Left renal pelvis (tissue), 4 donors: ENCODE results near the gene DLL1. TPM values are rescaled to one million over a fixed set of nuclear protein-coding genes. Genes with fewer than 3 reads are reported as not detected.

ENCODE experiments used
- DNase-seq, 4 donors: peaks; one replicate each; pipeline ENCODE4 v3.0.0-alpha.2; 2013; ENCODE audit warnings: low read depth in 4 of 4, low spot score in 3 of 4
- polyA plus RNA-seq, 4 donors: library from polyadenylated mRNA; unstranded; fragments of 120-200 nt; gene quantifications; one replicate each; pipeline ENCODE4 v1.2.1, GENCODE V29; 2013; ENCODE audit not compliant: insufficient read length in 4 of 4

The DLL1 gene
- polyA plus RNA-seq, 4 donors: 2.7 to 13.5 (median 8.8) TPM

GRCh38 chr6:170283212-170284081 lies 7.4 kb downstream of the DLL1 start:
- DNase-seq: no peak

- DNase-seq: no peak
Measured at GRCh38 chr6:170282512-170283158, 8.2 kb downstream of the DLL1 start.

GRCh38 chr6:170281331-170282292 lies 9.3 kb downstream of the DLL1 start:
- DNase-seq: no peak

GRCh38 chr6:170280689-170281045 lies 10.2 kb downstream of the DLL1 start:
- DNase-seq: no peak

GRCh38 chr6:170279977-170280688 lies 10.7 kb downstream of the DLL1 start:
- DNase-seq: no peak

GRCh38 chr6:170279426-170279825 lies 11.5 kb downstream of the DLL1 start:
- no peak for DNase-seq

- no peak for DNase-seq
Measured at GRCh38 chr6:170278743-170279094, 12.2 kb downstream of the DLL1 start.

- DNase-seq: no peak
Measured at GRCh38 chr6:170277893-170278742, 12.8 kb downstream of the DLL1 start.

GRCh38 chr6:170276369-170277057 lies 14.4 kb downstream of the DLL1 start:
- DNase-seq: no peak

- DNase-seq: no peak
Measured at GRCh38 chr6:170274713-170275560, 15.9 kb downstream of the DLL1 start.

GRCh38 chr6:170273681-170274080 lies 17.2 kb downstream of the DLL1 start:
- no peak for DNase-seq

- DNase-seq: no peak
Measured at GRCh38 chr6:170273191-170273590, 17.7 kb downstream of the DLL1 start.

GRCh38 chr6:170272341-170273065 lies 18.4 kb downstream of the DLL1 start:
- DNase-seq: no peak

GRCh38 chr6:170271771-170272314 lies 19.0 kb downstream of the DLL1 start:
- no peak for DNase-seq

GRCh38 chr6:170270984-170271593 lies 19.8 kb downstream of the DLL1 start:
- DNase-seq: no peak

- no peak for DNase-seq
Measured at GRCh38 chr6:170269846-170270541, 20.9 kb downstream of the DLL1 start.
